DMS 273 (cell line): ENCODE measurements around the gene PPARD.
"Not testable (repeated sequence)": the region's sequence is repeated elsewhere in the genome, so short reads cannot be mapped to it uniquely, and the experiment has no call there.

Source experiments
- DNase-seq: peaks from one replicate; lab custom pipeline; 2025; ENCODE audit not compliant: unreplicated experiment; lab: John Stamatoyannopoulos, UW

The PPARD gene

DNA sequence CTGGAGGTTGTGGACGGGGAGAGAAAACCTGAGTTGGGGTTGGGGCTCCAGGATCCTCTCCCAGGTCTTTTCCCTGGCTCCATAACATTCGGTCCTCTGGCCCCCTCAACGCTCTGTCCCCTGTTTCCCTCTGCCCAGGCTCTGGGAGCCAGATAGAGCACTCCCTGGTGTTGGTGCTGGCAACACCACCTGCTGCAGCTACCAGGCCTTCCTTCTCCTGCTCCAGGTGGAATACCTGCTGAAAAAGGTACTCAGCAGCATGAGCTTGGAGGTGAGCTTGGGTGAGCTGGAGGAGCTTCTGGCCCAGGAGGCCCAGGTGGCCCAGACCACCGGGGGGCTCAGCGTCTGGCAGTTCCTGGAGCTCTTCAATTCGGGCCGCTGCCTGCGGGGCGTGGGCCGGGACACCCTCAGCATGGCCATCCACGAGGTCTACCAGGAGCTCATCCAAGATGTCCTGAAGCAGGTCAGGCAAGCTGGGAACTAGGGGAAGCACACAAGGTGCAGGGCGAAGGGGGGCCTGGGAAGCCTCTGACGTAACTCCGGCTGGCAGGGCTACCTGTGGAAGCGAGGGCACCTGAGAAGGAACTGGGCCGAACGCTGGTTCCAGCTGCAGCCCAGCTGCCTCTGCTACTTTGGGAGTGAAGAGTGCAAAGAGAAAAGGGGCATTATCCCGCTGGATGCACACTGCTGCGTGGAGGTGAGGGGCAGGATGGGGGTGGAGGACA, 30.1 kb upstream of the PPARD start:
- DNase-seq = no peak

DNA sequence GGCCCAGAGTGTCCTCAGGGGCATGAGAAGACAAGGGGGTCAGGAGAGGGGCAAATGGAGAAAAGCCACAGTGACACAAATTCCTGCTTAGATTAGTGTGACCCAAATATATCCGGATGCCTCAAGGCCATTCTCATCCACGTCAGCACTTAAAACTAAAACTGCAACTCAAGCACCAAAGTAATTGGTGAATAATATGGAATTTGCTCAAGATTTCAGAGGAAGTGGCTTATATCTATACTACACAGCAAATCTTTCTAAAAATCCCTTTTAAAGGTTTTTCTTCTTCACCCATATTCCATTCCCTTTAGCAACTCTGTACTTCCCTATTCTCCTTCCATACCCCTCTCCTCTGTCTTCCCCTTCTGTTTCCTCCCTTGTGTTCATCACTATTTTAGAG, 29.6 kb upstream of the PPARD start:
- no peak for DNase-seq

DNA sequence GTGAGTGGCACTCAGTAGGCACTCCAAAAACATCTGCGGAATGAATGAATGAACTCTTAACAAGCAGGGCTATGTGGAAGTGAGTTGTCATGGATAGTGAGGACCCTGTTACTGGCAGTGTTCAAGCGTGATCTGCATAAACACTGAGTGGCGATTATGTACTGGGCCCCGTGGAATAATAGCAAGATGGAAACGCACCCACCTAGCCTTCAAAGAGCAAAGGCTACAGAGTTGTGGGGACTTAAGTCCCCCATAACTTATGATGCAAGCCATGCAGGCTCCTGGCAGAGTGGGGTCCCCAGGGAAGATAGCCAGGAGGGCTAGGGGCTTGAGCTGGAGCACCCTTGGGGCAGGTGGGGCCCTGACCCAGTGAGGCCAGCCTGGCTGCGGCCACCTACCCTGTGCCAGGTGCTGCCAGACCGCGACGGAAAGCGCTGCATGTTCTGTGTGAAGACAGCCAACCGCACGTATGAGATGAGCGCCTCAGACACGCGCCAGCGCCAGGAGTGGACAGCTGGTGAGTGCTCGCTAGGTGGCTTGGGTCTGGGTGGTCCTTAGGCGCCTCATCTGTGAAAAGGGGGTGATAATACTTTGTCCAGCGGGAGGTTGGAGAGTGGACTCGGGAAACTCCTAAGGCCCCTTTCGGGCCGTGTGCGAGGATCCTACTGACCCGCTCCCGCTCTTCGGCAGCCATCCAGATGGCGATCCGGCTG, 24.7 kb upstream of the PPARD start:
- peak; percentile 82 for DNase-seq

DNA sequence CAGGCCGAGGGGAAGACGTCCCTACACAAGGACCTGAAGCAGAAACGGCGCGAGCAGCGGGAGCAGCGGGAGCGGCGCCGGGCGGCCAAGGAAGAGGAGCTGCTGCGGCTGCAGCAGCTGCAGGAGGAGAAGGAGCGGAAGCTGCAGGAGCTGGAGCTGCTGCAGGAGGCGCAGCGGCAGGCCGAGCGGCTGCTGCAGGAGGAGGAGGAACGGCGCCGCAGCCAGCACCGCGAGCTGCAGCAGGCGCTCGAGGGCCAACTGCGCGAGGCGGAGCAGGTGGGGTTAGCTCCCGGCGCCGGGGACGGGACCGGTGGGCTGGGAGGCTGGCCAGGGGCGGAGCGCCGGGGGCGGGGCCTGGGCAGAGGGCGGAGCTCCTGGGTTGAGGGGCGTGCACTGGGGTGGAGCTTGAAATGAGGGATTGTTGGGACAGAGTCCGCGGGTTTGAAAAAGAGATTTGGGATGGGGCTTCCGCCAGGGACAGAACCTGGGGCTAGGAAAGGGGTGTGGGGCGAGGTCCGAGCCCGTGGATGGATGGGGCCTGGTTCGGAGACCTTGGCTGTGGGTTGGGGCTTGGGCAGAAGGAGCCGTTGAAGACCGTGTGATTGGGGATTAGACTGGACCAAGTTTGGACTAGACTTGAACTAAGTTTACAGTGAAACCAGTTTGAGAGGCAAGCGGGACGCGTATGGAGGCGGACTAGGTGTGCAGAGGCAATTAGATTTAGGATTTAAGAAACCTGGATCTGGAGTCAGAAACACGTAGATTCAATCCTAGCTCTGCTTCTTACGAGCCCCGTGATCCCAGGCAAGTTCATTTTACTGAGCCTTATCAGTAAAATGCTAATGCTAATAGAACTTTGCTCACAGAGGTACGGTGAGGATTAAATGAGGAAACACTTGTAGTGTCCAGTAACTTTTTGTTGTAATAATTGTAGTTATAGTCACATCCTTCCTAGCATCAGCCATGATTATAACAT, 23.9 kb upstream of the PPARD start:
- DNase-seq = peak; percentile 95

DNA sequence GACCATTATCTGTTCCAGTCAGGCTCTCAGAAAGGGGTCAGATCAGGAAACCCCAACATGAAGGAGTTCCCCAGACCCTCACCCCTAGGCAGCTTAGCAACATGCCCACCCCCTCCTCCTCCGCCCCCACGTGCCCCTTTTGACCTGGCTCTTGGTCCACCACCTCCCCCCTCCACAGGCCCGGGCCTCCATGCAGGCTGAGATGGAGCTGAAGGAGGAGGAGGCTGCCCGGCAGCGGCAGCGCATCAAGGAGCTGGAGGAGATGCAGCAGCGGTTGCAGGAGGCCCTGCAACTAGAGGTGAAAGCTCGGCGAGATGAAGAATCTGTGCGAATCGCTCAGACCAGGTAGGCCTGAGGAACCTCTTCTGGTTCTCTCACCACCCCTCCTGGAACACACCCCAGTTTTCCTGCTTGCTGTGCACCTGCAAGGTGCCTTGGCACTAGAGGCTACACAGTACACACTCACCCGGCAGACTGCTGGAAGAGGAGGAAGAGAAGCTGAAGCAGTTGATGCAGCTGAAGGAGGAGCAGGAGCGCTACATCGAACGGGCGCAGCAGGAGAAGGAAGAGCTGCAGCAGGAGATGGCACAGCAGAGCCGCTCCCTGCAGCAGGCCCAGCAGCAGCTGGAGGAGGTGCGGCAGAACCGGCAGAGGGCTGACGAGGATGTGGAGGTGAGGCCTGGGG, 22.9 kb upstream of the PPARD start:
- no peak for DNase-seq

DNA sequence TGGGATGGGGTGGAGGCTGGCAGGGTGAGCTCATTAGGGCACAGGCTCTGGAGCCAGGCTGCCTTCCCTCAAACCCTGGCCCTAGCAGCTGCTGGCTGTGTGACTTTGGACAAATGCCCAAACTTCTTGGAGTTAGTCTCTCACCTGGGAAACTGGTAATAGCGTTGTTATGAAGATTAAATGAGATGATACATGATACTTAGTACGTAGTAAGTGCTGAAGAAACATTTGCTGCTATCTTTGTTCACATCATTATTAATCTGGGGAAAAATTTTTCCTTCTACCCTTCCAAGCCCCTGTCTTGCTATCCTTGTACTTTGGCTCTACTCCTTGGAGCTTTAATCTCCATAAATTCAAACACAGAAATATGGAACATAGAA, 22.3 kb upstream of the PPARD start:
- peak; percentile 32 for DNase-seq

DNA sequence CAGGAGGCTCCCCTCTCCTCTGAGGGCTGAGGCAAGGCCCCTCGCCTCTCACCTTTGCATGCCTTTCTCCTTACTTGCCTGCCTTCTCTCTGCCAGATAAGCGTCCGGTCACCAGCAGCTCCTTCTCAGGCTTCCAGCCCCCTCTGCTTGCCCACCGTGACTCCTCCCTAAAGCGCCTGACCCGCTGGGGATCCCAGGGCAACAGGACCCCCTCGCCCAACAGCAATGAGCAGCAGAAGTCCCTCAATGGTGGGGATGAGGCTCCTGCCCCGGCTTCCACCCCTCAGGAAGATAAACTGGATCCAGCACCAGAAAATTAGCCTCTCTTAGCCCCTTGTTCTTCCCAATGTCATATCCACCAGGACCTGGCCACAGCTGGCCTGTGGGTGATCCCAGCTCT, 21.3 kb upstream of the PPARD start:
- no peak for DNase-seq

DNA sequence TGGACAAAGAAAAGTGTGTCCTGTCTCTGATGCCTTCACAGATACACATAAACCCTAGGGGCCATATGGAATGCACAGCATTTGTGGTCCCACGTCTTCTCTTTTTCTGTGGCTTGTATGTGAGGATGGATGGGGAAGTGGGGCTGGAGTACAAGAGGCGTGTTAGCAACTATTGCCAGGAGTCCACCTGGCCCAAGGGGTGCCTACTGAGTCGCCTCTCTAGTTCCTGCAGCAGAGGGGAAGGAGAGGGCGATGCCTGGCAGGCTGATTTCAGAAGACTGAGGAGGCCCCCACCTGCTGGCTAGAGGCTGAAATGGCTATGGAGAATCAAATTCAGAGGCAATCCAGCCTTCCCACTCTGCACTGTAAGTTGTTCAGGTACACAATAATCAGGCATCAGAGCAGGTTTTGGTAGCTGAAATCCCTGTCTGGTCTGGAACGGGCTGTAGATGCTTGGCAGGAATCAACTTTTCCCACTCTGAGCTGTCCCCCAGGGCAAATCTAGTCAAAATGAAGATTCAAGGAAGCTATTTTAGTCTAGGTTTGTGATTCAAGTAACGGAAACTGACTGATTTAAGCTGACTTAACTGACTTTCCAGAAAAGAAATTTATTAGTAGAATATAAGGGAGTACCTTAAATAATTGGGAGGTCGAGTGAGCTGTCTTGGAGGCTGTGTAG, 14.9 kb upstream of the PPARD start:
- peak; percentile 83 for DNase-seq

DNA sequence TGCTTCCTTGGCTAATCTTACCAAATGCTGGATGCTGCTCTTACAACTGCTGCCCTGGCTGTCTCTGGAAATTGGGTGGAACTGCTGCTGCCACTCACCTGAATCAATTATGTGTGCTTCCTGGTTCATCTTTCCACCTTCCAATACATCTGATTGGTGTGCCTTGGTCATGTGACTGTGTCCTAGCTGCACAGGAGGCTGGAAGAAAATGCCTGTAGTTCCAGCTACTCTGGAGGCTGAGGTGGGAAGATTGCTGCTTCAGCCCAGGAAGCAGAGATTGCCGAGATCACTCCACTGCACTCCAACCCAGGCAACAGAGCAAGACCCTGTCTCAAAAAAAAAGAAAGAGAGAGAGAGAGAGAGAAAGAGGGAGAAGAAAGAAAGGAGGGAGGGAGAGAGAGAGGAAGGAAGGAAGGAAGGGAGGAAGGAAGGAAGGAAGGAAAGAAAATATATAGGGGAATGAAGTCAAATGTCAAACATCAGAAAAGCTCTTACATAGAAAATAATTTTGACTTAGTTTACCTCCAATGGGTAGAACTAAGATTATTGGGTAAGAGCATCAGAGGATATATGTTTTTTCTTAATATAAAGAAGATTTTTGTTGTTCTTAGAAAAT, 14.1 kb upstream of the PPARD start:
- peak; percentile 30 for DNase-seq

DNA sequence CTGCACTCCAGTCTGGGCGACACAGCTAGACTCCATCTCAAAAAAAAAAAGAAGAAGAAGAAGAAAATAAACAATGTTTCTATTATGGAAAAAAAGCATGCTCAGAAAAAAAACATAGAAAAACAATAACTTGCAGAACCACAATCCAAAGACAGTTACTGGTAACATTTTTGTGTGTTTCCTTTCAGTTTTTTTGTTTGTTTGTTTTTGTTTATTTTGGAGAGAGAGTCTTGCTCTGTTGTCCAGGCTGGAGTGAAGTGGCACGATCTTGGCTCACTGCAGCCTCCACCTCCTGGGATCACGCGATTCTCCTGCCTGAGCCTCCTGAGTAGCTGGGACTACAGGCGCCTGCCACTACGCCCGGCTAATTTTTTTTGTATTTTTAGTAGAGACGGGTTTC, 13.4 kb upstream of the PPARD start:
- DNase-seq = not testable (repeated sequence)

DNA sequence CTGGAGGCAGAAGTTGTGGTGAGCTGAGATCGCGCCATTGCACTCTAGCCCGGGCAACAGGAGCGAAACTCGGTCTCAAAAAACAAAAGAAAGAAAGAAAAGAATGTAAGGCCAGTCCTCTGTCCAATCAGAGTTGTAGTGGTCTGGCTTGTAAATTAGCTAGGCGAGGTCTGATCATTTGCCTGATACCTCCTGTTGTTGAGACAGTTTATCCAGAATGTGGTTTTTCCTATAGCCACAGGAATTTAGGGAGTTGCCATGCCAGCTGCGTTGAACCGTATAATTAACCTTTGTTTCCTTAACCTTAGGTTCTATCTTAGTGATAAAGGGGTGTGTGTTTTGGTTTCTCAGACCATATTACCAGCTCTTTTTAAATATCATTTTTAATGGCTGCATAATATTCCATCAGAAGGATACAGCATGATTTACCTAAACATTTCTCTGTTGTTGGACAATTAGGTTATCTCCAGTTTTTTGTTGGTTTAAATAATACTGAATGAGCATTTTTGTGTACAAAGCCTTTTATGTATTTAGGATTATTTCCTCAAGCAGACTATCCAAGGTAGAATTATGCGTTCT, 11.7 kb upstream of the PPARD start:
- DNase-seq = no peak

DNA sequence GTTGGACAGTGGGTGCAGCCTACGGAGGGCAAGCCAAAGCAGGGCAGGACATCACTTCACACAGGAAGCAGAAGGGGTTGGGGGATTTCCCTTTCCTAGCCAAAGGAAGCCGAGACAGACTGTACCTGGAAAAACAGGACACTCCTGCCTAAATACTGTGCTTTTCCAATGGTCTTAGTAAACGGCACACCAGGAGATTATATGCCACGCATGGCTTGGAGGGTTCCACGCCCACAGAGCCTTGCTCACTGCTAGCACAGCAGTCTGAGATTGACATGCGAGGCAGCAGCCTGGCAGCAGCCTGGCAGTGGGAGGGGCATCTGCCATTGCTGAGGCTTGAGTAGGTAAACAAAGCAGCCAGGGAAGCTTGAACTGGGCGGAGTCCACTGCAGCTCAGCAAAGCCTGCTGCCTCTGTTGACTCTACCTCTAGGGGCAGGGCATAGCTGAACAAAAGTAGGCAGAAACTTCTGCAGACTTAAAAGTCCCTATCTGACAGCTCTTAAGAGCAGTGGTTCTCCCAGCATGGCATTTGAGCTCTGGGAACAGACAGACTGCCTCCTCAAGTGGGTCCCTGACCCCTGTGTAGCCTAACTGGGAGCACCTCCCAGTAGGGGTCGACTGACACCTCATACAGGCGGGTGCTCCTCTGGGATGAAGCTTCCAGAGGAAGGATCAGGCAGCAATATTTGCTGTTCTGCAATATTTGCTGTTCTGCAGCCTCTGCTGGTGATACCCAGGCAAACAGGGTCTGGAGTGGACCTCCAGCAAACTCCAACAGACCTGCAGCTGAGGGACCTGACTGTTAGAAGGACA, 10.1 kb upstream of the PPARD start:
- DNase-seq = peak; percentile 87

DNA sequence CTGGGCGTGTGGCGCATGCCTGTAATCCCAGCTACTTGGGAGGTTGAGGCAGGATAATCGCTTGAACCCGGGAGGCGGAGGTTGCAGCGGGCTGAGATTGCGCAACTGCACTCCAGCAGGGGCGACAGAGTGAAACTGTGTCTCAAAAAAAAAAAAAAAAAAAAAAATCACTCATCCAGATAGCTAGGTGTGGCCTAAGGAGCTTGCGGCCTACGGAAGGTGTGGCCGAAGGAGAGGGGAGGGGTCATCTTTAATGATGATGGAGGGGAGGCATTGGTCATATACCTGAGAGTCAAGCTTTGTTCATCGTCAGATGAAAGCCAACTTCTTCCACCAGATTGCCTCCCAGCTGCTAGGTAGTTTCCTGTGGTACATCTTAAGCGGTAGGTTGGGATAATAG, 801 bp upstream of the PPARD start:
- peak; percentile 46 for DNase-seq

DNA sequence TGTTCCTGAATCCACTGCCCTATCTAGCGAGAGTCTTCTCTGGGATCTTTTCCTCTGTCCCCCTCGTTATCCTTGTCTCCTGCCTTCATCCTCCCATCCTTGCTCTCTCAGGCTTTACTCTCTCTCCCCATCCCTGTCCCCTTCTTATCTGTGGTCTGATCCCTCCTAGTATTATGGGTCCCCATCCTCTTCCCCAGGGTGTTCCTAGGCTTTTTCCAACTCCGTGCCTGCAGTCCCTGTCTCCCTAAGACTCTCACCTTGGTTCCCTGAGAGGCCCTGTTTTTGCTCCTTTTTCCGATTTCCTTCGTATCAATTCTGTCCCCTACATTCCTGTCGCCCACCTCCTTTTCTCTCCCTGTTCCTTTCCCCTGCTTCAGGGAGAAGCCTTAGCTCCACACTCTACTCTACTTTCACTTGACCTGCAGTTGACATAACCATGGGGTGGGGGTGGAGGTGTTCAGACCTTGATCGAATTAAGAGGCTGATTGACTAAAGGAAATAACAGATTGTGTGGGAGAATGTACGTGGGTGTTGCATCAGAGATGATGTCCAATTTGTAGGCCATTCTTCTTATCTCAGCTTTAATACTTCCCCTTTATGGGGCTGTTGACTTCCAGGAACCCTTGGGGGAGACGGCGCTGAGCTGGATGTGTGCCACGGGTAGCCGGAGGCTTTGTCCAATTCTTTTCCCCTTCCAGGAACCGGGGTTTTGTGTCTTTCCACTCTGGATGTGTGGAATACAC, 905 bp downstream of the PPARD start:
- DNase-seq = peak; percentile 59

DNA sequence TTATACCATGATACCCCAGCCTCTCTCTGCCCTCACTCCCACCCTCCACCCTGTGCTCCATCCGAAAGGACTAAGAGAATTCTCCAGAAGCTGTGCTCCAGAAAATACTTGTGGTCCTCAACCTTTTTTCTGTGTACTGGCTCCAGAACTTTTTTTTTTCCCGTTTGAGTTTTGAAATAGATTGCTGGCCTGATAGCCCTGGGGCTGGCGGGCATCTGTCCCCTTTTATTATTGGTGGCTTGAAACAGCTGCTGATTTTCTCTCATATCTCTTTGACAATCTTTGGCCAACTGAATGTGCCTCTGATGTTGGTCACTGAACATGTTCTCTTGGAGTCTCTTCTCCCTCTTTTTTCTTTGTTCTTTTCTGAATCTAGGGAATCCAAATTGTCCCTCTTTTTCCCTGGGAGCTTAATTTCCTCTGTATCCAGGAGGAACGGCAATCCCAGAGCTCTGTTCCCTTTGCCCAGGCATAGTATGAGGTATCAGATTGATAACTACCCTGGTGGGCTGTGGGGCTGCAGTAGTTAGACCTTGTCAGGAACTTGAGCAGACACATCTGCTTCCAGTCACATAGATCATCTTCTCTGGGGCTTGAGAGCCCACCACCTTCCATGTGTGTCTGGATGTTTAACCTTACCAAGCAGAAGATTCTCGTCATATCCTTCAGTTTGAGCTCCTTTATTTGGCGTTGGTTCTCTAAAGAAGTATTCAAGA, 1.6 kb downstream of the PPARD start:
- peak; percentile 56 for DNase-seq

DNA sequence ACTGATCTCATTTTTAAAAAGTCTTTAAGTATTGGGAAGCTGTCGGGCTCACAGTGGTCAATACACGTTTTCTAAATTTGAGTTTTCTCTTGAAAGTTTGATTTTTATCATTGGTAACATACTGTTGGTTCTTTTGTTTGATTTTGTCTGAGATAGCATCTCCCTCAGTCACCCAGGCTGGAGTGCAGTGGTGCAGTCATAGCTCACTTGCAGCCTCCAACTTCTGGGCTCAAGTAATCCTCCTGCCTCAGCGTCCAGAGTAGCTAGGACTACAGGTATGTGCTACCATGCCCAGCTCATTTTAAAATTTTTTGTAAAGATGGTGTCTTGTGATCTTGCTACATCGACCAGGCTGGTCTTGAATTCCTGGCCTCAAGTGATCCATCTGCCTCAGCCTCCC, 9.1 kb downstream of the PPARD start:
- DNase-seq = no peak

DNA sequence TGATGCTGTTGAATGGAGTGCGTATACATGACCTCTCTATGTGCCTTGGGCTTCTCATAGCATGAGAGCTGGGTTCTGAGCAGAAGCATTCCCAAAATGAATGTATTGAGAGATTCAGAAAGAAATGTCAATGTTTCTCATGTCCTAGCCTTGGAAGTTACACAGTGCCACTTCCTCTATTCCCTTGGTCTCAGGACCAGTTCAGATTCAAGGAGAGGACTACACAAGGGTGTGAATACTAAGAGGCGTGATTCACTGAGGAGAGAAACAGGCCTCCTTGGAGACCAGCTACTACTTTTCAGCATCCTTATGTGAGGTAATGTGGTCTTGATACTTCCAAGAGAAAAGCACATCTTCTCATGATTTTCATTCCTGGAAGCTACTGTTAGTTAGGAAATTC, 10.4 kb downstream of the PPARD start:
- no peak for DNase-seq
